NCI-H1436 treated with DMSO at 0.1 percent for 48 hours (cell line): ENCODE measurements around the gene NBAS.

ENCODE experiments used
- DNase-seq: peaks from one replicate; lab custom pipeline; 2025; lab: John Stamatoyannopoulos, UW

Gene NBAS

GRCh38 chr2:15306706-15307105 is 254.4 kb downstream of the NBAS start:
- no peak for DNase-seq

GRCh38 chr2:15303874-15304273 is 257.3 kb downstream of the NBAS start:
- no peak for DNase-seq

GRCh38 chr2:15302154-15302553 is 259.0 kb downstream of the NBAS start:
- DNase-seq = no peak

- DNase-seq = no peak
Observed at GRCh38 chr2:15300624-15301573, 260.2 kb downstream of the NBAS start.

GRCh38 chr2:15299904-15300520 is 261.1 kb downstream of the NBAS start:
- DNase-seq = no peak

DNA sequence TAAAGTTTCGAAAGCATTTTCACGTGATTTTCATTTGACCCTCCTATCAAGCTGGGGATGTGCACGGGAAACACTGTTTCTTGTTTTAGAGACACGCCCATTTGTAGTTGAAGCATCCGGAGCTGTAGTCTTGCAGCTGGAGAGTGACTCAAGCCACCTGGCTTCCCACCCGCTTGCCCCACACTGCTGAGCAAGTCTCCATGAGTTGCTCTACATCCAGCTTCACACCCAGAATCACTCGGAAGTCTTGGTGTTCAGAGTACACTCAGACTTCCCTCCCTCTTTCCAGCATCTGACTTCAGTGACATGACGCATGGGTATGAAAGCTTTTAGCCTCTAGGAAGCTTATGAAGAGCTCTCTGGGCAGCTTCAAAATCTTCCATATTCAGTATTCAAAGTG is 262.4 kb downstream of the NBAS start:
- no peak for DNase-seq

GRCh38 chr2:15293262-15293937 is 267.7 kb downstream of the NBAS start:
- DNase-seq = no peak

GRCh38 chr2:15287447-15288184 is 273.5 kb downstream of the NBAS start:
- no peak for DNase-seq

GRCh38 chr2:15284614-15285013 is 276.5 kb downstream of the NBAS start:
- DNase-seq = peak; percentile 56

DNA sequence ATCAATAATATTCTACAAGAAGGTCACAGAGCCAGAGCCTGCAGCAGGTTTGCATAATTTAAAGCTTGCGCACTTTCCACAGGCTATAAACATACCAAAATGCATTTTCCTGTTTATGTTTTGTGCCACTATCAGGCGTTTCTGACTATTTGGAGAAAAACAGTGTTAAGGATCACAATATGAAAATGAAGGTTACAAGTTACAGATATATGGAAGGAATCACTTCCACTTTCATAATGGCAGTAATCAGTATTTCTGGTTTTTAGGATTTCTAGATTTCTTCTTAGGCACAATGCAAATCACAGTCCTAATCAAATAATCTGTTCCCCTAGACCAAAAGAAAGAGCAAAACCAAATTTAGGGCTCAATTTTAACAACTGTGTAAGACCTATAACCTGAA is 279.5 kb downstream of the NBAS start:
- no peak for DNase-seq

DNA sequence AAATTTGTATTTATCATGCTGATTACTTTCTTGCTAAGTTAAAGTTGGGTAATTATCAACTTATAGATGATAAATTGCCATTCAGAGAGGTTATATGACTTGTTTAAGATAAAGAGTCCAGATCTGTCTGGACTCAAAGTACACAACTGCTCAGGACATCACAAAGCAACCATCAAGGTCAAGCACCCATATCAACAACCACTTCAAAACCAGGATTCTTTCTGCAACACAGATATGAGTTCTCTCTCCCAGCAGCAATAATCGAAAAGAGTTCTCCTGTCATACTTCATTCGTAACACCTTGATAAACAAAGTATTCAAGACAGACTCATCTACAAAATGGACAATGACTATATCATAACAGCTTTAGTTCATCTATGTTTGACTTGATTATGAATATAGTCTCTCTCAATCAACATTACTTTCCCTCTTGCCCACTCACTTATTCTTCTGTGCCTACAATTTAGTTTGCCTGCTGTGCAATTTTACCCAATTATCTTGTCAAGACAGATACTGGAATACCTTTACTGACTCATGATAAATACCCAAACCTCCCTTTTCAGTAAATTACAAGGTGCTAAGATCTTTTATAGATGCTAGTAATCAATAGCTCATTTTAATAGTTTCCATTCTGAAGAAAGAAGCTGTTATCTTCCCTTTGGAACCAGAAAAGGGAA is 281.8 kb downstream of the NBAS start:
- no peak for DNase-seq

DNA sequence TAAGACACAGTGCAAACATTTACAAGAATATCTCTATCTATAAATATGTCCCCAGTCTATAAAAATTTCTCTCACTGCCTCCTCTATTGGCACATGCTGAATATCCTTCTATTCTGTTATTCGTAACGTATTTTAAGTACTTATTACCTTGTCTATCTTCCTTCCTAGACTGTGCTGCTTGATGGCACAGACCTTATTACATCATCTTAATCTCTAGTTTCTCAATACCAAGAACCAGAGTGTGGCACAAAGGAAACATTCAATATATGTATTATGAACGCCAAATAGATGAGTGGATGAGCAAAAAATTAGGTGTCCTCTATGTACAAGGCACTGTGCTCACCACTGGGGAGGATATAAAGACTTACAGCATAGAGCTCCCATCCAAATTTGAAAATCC is 282.8 kb downstream of the NBAS start:
- no peak for DNase-seq

GRCh38 chr2:15275346-15275745 is 285.8 kb downstream of the NBAS start:
- no peak for DNase-seq

- DNase-seq = no peak
Observed at GRCh38 chr2:15273452-15273851, 287.7 kb downstream of the NBAS start.

- DNase-seq = no peak
Observed at GRCh38 chr2:15272942-15273341, 288.2 kb downstream of the NBAS start.

GRCh38 chr2:15271941-15272542 is 289.1 kb downstream of the NBAS start:
- no peak for DNase-seq

DNA sequence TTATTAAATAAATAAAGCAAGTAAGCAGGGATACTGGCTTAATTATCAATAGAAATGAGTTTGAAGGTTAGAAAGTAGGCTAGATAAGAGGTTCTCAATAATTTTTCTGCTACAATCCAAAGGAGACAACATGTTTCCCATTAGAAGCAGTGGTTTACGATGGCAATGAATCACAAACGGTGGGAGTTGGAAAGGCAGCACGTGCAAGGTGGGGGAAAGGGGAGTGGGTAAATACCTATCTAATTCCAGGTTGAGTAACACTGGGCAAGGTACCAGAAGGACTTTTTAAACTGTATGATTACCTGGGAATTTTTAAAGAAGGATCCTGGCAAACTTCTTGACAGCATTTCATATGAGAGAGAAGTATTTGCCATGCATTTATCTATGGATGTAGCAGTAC is 289.9 kb downstream of the NBAS start:
- DNase-seq = no peak

- no peak for DNase-seq
Observed at GRCh38 chr2:15269043-15269442, 292.1 kb downstream of the NBAS start.

GRCh38 chr2:15265889-15266288 is 295.2 kb downstream of the NBAS start:
- DNase-seq = no peak

DNA sequence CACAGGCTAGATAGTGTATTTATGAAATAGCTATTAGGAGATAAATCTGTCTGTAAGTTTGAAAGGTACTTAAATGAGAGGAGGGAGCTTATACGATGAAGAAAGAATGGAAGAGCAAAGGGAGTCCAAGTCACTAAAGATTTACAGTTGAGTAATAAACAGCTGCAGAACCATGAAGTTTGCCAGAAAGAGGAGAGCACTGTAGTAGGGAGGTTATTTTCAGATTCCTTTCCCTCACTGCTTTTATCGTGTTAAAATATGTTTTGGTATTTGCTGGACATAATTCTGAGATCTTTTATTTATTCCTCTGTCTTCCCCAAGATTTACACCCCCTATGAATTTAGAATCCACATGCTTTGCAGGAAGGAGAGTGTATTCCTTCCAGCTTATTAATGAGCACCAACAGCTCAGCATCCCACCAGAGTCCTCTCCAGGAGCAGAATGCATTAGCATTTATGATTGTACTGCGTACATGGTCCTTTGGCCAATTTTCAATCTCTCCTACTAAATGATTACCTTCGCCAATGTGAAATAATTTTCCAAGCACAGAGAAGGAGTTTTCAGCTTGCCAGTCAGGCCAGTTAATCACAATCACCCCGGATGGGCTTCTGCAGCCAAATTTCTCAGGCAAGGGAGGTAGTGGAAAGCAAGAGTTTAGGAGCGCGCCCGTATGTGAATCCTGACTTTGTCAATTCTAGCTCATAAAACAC is 297.0 kb downstream of the NBAS start:
- no peak for DNase-seq

GRCh38 chr2:15262792-15263191 is 298.3 kb downstream of the NBAS start:
- DNase-seq = no peak
